SK-N-SH (cell line): ENCODE data around the gene NTM.

Experiments used
- CTCF ChIP-seq: fragments of 200-600 bp; sonication (generic); IDR thresholded peaks from 2 replicates; pipeline ENCODE4 v1.6.1; 2017; ENCODE audit warnings: antibody characterized with exemption, mild to moderate bottlenecking, moderate library complexity
- FOXM1 ChIP-seq: IDR thresholded peaks from 2 replicates; pipeline ENCODE4 v1.4.0; 2012; ENCODE audit warnings: low read depth, mild to moderate bottlenecking
- IRF3 ChIP-seq: fragments of 150-350 bp; IDR thresholded peaks from 2 replicates; pipeline ENCODE4 v1.6.1; 2016; ENCODE audit warnings: mild to moderate bottlenecking, low read depth, low read length
- POLR2AphosphoS5 ChIP-seq: IDR thresholded peaks from 2 replicates; pipeline ENCODE4 v1.6.1; 2012; ENCODE audit warnings: low read depth, low read length
- USF1 ChIP-seq: IDR thresholded peaks from 2 replicates; pipeline ENCODE4 v1.4.0; 2012; ENCODE audit warnings: low read depth, borderline replicate concordance
- YY1 ChIP-seq: IDR thresholded peaks from 2 replicates; pipeline ENCODE4 v1.4.0; 2012; ENCODE audit warnings: low read depth, mild to moderate bottlenecking

- TF ChIP-seq POLR2AphosphoS5 (no peak), FOXM1 (no peak), IRF3 (no peak), USF1 (no peak), YY1 (no peak), CTCF (no peak)
Observed at GRCh38 chr11:131710511-131710910, 340.1 kb downstream of the NTM start.
